ENCODE results near the gene SYS1. TPM values are rescaled to one million over a fixed set of nuclear protein-coding genes. Genes with fewer than 3 reads are reported as not detected.

Gene SYS1
- total and polyA plus RNA-seq, 2 of the 8 experiments (the other 6 are each of a cell fraction or from before 2014, with no cell fraction given) = 19.6 to 50.8 TPM

DNA sequence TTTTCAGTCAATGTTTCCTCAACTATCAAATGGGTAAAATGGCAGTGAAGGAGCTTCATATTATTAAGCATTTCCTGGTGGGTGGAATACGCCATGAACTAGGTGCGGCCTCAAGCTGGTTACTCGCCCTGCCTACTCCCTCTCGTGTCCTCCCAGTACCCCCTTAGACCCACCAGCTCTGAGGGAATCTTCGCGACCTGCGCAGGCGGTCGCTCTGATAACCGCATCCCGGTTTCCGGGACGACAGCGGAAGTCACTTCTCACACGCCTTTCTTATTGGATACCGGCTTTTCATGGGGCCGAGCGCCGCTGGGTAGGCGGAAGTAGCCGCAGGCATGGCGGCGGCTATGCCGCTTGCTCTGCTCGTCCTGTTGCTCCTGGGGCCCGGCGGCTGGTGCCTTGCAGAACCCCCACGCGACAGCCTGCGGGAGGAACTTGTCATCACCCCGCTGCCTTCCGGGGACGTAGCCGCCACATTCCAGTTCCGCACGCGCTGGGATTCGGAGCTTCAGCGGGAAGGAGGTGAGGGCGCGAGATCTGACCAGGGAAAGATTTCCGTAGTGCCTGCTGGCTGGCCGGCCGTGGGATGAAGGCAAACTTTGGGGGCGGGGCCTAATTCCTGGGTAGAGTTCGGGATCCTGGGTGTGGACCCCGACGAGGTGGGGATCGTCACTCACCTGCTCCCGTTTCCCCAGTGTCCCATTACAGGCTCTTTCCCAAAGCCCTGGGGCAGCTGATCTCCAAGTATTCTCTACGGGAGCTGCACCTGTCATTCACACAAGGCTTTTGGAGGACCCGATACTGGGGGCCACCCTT lies 53.1 kb downstream of the SYS1 start, which contains the start of gene PIGT (continued):
- TF ChIP-seq, protein P1, sequence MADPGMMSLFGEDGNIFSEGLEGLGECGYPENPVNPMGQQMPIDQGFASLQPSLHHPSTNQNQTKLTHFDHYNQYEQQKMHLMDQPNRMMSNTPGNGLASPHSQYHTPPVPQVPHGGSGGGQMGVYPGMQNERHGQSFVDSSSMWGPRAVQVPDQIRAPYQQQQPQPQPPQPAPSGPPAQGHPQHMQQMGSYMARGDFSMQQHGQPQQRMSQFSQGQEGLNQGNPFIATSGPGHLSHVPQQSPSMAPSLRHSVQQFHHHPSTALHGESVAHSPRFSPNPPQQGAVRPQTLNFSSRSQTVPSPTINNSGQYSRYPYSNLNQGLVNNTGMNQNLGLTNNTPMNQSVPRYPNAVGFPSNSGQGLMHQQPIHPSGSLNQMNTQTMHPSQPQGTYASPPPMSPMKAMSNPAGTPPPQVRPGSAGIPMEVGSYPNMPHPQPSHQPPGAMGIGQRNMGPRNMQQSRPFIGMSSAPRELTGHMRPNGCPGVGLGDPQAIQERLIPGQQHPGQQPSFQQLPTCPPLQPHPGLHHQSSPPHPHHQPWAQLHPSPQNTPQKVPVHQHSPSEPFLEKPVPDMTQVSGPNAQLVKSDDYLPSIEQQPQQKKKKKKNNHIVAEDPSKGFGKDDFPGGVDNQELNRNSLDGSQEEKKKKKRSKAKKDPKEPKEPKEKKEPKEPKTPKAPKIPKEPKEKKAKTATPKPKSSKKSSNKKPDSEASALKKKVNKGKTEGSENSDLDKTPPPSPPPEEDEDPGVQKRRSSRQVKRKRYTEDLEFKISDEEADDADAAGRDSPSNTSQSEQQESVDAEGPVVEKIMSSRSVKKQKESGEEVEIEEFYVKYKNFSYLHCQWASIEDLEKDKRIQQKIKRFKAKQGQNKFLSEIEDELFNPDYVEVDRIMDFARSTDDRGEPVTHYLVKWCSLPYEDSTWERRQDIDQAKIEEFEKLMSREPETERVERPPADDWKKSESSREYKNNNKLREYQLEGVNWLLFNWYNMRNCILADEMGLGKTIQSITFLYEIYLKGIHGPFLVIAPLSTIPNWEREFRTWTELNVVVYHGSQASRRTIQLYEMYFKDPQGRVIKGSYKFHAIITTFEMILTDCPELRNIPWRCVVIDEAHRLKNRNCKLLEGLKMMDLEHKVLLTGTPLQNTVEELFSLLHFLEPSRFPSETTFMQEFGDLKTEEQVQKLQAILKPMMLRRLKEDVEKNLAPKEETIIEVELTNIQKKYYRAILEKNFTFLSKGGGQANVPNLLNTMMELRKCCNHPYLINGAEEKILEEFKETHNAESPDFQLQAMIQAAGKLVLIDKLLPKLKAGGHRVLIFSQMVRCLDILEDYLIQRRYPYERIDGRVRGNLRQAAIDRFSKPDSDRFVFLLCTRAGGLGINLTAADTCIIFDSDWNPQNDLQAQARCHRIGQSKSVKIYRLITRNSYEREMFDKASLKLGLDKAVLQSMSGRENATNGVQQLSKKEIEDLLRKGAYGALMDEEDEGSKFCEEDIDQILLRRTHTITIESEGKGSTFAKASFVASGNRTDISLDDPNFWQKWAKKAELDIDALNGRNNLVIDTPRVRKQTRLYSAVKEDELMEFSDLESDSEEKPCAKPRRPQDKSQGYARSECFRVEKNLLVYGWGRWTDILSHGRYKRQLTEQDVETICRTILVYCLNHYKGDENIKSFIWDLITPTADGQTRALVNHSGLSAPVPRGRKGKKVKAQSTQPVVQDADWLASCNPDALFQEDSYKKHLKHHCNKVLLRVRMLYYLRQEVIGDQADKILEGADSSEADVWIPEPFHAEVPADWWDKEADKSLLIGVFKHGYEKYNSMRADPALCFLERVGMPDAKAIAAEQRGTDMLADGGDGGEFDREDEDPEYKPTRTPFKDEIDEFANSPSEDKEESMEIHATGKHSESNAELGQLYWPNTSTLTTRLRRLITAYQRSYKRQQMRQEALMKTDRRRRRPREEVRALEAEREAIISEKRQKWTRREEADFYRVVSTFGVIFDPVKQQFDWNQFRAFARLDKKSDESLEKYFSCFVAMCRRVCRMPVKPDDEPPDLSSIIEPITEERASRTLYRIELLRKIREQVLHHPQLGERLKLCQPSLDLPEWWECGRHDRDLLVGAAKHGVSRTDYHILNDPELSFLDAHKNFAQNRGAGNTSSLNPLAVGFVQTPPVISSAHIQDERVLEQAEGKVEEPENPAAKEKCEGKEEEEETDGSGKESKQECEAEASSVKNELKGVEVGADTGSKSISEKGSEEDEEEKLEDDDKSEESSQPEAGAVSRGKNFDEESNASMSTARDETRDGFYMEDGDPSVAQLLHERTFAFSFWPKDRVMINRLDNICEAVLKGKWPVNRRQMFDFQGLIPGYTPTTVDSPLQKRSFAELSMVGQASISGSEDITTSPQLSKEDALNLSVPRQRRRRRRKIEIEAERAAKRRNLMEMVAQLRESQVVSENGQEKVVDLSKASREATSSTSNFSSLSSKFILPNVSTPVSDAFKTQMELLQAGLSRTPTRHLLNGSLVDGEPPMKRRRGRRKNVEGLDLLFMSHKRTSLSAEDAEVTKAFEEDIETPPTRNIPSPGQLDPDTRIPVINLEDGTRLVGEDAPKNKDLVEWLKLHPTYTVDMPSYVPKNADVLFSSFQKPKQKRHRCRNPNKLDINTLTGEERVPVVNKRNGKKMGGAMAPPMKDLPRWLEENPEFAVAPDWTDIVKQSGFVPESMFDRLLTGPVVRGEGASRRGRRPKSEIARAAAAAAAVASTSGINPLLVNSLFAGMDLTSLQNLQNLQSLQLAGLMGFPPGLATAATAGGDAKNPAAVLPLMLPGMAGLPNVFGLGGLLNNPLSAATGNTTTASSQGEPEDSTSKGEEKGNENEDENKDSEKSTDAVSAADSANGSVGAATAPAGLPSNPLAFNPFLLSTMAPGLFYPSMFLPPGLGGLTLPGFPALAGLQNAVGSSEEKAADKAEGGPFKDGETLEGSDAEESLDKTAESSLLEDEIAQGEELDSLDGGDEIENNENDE (IDR thresholded peaks at IDR 0.05; ENCODE audit: insufficient replicate concordance, low read length) = no peak
- TF ChIP-seq NANOG (IDR thresholded peaks at IDR 0.05; ENCODE audit: insufficient read depth, low read depth, low read length, poor library complexity, severe bottlenecking) (no peak), TBP (IDR thresholded peaks at IDR 0.05; ENCODE audit: low read depth, low read length) (peak; percentile 55), PHF8 (conservative IDR thresholded peaks at IDR 0.05; ENCODE audit: low read depth, low read length) (peak; percentile 97), ZNF274 (IDR thresholded peaks at IDR 0.05; ENCODE audit: borderline replicate concordance, extremely low read depth, low read length) (no peak), SP1 (IDR thresholded peaks at IDR 0.05; ENCODE audit: low read depth, low read length) (no peak), RNF2 (IDR thresholded peaks at IDR 0.05; ENCODE audit: borderline replicate concordance, low read depth, low read length, missing control alignments, poor library complexity, severe bottlenecking) (no peak), SAP30 (IDR thresholded peaks at IDR 0.05; ENCODE audit: insufficient read depth, insufficient replicate concordance, low read length) (peak; percentile 90), BRCA1 (IDR thresholded peaks at IDR 0.05; ENCODE audit: low read depth, low read length) (no peak)

All from H1 (cell line).